ENCODE data around the gene NIPSNAP3A. TPM values are rescaled to one million over a fixed set of nuclear protein-coding genes. Genes with fewer than 3 reads are reported as not detected.
A peak's percentile ranks its signal among the peaks of the same experiment; 100 is the strongest.
"Not testable (repeated sequence)": the region's sequence is repeated elsewhere in the genome, so short reads cannot be mapped to it uniquely, and the experiment has no call there.

The NIPSNAP3A gene
- polyA plus RNA-seq (2013), result 15.4 and 15.6 TPM in 2 replicates

DNA sequence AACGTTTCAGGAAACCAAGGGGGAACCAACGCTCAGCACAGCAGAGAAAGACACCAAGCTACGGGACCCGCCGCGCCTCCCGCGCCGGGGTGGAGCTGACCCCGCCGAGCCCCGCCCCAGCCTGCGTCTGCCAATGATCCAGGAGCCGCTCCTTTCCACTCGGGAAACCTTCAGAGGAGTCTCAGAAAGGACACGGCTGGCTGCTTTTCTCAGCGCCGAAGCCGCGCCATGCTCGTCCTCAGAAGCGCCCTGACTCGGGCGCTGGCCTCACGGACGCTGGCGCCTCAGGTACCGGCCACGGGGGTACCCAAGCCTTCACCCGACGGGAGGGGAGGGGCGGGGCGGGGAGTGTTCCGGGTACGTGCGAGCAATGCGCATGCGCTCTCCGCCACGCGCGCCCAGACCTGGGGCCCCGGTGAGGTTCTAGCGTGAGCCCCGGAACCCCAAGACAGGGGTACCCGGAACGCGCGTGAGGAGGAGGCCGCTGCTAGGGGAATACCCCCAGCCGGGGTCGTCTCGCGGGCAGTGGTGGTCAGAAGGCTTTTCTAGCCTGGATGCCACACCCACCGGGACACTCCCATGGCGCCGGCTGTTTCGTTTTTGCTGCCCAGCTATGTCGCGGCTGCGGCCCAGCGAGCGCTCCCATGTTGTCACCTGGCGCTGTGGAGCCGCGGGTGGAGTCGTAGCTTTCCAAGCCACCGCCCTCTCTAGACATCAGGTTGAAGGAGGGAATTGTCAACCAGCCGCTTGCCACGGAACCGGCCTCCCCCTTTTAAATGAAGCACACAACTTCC lies at the start of gene NIPSNAP3A:
NIPSNAP3A (plus strand) TSS at position 119 of the 794 bp plus-strand sequence; CDS start at position 229, 110 bp downstream.
- Histone ChIP-seq H3K9ac (ENCODE audit: low read length) (peak within 1 kb of the TSS; percentile 84), H3K18ac (ENCODE audit: low read length) (peak within 1 kb of the TSS; percentile 81), H3K9me3 (ENCODE audit: insufficient read depth, low read depth, low read length) (no peaks in the 10 kb centered on the region), H3K27ac (ENCODE audit: low read depth, low read length) (peak within 1 kb of the TSS; percentile 77), H3K4me1 (ENCODE audit: control insufficient read depth in 1 of 2, insufficient read depth in 2 of 2, low read length in 2 of 2) (no peaks in the 10 kb centered on the region), H2AFZ (ENCODE audit: insufficient read depth, low read length, poor library complexity) (peak within 1 kb of the TSS; percentile 95), H3K36me3 (ENCODE audit: control insufficient read depth in 1 of 2, insufficient read depth in 2 of 2, low read length in 2 of 2) (no peaks in the 10 kb centered on the region), H3K79me1 (ENCODE audit: low read length) (peaks cover 9% of the 10 kb centered on the region), H3K4me2 (ENCODE audit: low read length) (peak within 1 kb of the TSS; percentile 74), H3K4ac (ENCODE audit: low read depth, low read length) (peak within 1 kb of the TSS; percentile 68), H4K8ac (ENCODE audit: low read depth, low read length) (peak within 1 kb of the TSS; percentile 96), H3K4me3 (ENCODE audit: low read depth, low read length) (peak within 1 kb of the TSS; percentile 92), H3K23ac (ENCODE audit: low read length) (no peak within 1 kb of the TSS), H4K12ac (ENCODE audit: low read depth, low read length) (peak within 1 kb of the TSS; percentile 89), H2BK120ac (ENCODE audit: insufficient read depth, low read length, poor library complexity) (peak within 1 kb of the TSS; percentile 78), H4K91ac (ENCODE audit: low read depth, low read length) (peak within 1 kb of the TSS; percentile 84), H2BK5ac (ENCODE audit: low read depth, low read length, poor library complexity) (peak within 1 kb of the TSS; percentile 89), H2AK5ac (ENCODE audit: low read length) (no peak within 1 kb of the TSS), H3K27me3 (ENCODE audit: insufficient read depth, low read length) (no peaks in the 10 kb centered on the region), H3K14ac (ENCODE audit: low read length) (peak within 1 kb of the TSS; percentile 92), H3K79me2 (ENCODE audit: control insufficient read depth, insufficient read depth, low read length, poor library complexity) (peaks cover 6% of the 10 kb centered on the region), H2BK12ac (ENCODE audit: low read length) (peak within 1 kb of the TSS; percentile 72)
- no CpG with 5 or more reads among the region's 71 CpGs for WGBS (ENCODE audit: extremely low coverage, insufficient coverage, insufficient read length)
- DNase-seq, result peak; percentile 76 to 82

DNA sequence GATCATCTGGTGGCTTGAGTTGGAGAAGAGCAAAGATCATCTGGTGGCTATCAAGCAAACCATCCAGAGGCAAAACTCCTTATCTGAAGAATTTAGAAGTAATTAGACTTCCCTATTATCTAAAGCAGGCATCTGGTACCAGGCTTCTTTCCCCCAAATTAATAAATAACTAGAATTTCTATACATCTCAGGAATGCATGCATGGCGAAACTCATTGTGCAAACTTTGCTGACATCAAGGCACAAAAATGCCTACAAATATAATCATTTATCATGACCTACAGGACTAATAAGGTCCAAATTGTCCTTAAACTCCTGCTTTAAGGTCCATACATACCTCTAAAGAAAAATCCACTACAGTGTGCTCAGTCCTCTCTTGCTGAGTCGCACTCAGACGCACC lies 47.2 kb upstream of the NIPSNAP3A start:
- Histone ChIP-seq H2AFZ (ENCODE audit: insufficient read depth, low read length, poor library complexity) (no peak overlapping the region), H3K27ac (ENCODE audit: low read depth, low read length) (no peak overlapping the region), H3K9me3 (ENCODE audit: insufficient read depth, low read depth, low read length) (no peaks in the 10 kb centered on the region), H3K14ac (ENCODE audit: low read length) (no peak overlapping the region), H3K79me1 (ENCODE audit: low read length) (no peaks in the 10 kb centered on the region), H3K4me1 (ENCODE audit: control insufficient read depth in 1 of 2, insufficient read depth in 2 of 2, low read length in 2 of 2) (no peaks in the 10 kb centered on the region), H2AK5ac (ENCODE audit: low read length) (no peak overlapping the region), H4K8ac (ENCODE audit: low read depth, low read length) (no peak overlapping the region), H3K4me3 (ENCODE audit: low read depth, low read length) (no peak overlapping the region), H2BK12ac (ENCODE audit: low read length) (no peak overlapping the region), H3K4me2 (ENCODE audit: low read length) (no peak overlapping the region), H3K23ac (ENCODE audit: low read length) (no peak overlapping the region), H2BK5ac (ENCODE audit: low read depth, low read length, poor library complexity) (no peak overlapping the region), H4K12ac (ENCODE audit: low read depth, low read length) (no peak overlapping the region), H2BK120ac (ENCODE audit: insufficient read depth, low read length, poor library complexity) (no peak overlapping the region), H3K4ac (ENCODE audit: low read depth, low read length) (no peak overlapping the region), H3K36me3 (ENCODE audit: control insufficient read depth in 1 of 2, insufficient read depth in 2 of 2, low read length in 2 of 2) (no peaks in the 10 kb centered on the region), H3K27me3 (ENCODE audit: insufficient read depth, low read length) (no peaks in the 10 kb centered on the region), H3K9ac (ENCODE audit: low read length) (no peak overlapping the region), H3K79me2 (ENCODE audit: control insufficient read depth, insufficient read depth, low read length, poor library complexity) (no peaks in the 10 kb centered on the region), H3K18ac (ENCODE audit: low read length) (no peak overlapping the region), H4K91ac (ENCODE audit: low read depth, low read length) (no peak overlapping the region)
- peak; percentile 69 to 92 for DNase-seq
- no CpG with 5 or more reads among the region's 3 CpGs for WGBS (ENCODE audit: extremely low coverage, insufficient coverage, insufficient read length)

DNA sequence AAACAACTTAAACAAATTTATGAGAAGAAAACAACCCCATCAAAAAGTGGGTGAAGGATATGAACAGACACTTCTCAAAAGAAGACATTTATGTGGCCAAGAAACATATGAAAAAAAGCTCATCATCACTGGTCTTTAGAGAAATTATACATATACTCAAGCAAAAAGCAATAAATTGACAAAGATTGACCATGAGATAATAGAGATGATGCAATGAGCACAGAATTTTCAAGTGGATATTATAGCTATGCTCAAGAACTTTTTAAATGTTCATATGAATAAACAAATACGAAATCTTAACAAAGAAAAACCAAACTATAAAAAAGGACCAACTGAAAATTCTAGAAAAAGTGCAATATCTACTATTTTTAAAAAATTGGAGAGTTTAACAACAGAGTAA lies 38.7 kb upstream of the NIPSNAP3A start:
- H2AK5ac ChIP-seq (ENCODE audit: low read length); H2BK5ac ChIP-seq (ENCODE audit: low read depth, low read length, poor library complexity); H3K79me1 ChIP-seq (ENCODE audit: low read length); H3K23ac ChIP-seq (ENCODE audit: low read length); DNase-seq; H3K4ac ChIP-seq (ENCODE audit: low read depth, low read length); H3K4me3 ChIP-seq (ENCODE audit: low read depth, low read length); H3K9ac ChIP-seq (ENCODE audit: low read length); H4K12ac ChIP-seq (ENCODE audit: low read depth, low read length); H3K36me3 ChIP-seq (ENCODE audit: control insufficient read depth in 1 of 2, insufficient read depth in 2 of 2, low read length in 2 of 2); H3K14ac ChIP-seq (ENCODE audit: low read length); H3K4me2 ChIP-seq (ENCODE audit: low read length); H2AFZ ChIP-seq (ENCODE audit: insufficient read depth, low read length, poor library complexity); H3K18ac ChIP-seq (ENCODE audit: low read length); H4K8ac ChIP-seq (ENCODE audit: low read depth, low read length); H3K27me3 ChIP-seq (ENCODE audit: insufficient read depth, low read length); H3K27ac ChIP-seq (ENCODE audit: low read depth, low read length); H3K4me1 ChIP-seq (ENCODE audit: control insufficient read depth in 1 of 2, insufficient read depth in 2 of 2, low read length in 2 of 2); H2BK120ac ChIP-seq (ENCODE audit: insufficient read depth, low read length, poor library complexity); H4K91ac ChIP-seq (ENCODE audit: low read depth, low read length); H3K79me2 ChIP-seq (ENCODE audit: control insufficient read depth, insufficient read depth, low read length, poor library complexity); H3K9me3 ChIP-seq (ENCODE audit: insufficient read depth, low read depth, low read length); H2BK12ac ChIP-seq (ENCODE audit: low read length): not testable (repeated sequence)
- no CpG with 5 or more reads among the region's 1 CpG for WGBS (ENCODE audit: extremely low coverage, insufficient coverage, insufficient read length)

- Histone ChIP-seq H3K9me3 (ENCODE audit: insufficient read depth, low read depth, low read length) (no peaks in the 10 kb centered on the region), H3K4ac (ENCODE audit: low read depth, low read length) (no peak overlapping the region), H3K4me1 (ENCODE audit: control insufficient read depth in 1 of 2, insufficient read depth in 2 of 2, low read length in 2 of 2) (no peaks in the 10 kb centered on the region), H3K4me3 (ENCODE audit: low read depth, low read length) (no peak overlapping the region), H3K4me2 (ENCODE audit: low read length) (no peak overlapping the region), H2BK12ac (ENCODE audit: low read length) (no peak overlapping the region), H3K27ac (ENCODE audit: low read depth, low read length) (no peak overlapping the region), H4K12ac (ENCODE audit: low read depth, low read length) (no peak overlapping the region), H3K36me3 (ENCODE audit: control insufficient read depth in 1 of 2, insufficient read depth in 2 of 2, low read length in 2 of 2) (no peaks in the 10 kb centered on the region), H2AK5ac (ENCODE audit: low read length) (no peak overlapping the region), H3K79me1 (ENCODE audit: low read length) (no peaks in the 10 kb centered on the region), H4K8ac (ENCODE audit: low read depth, low read length) (no peak overlapping the region), H2BK5ac (ENCODE audit: low read depth, low read length, poor library complexity) (no peak overlapping the region), H3K27me3 (ENCODE audit: insufficient read depth, low read length) (no peaks in the 10 kb centered on the region), H2AFZ (ENCODE audit: insufficient read depth, low read length, poor library complexity) (no peak overlapping the region), H3K14ac (ENCODE audit: low read length) (no peak overlapping the region), H3K9ac (ENCODE audit: low read length) (no peak overlapping the region), H4K91ac (ENCODE audit: low read depth, low read length) (no peak overlapping the region), H3K79me2 (ENCODE audit: control insufficient read depth, insufficient read depth, low read length, poor library complexity) (no peaks in the 10 kb centered on the region), H3K23ac (ENCODE audit: low read length) (no peak overlapping the region), H2BK120ac (ENCODE audit: insufficient read depth, low read length, poor library complexity) (no peak overlapping the region), H3K18ac (ENCODE audit: low read length) (no peak overlapping the region)
- WGBS (ENCODE audit: extremely low coverage, insufficient coverage, insufficient read length), result no CpG with 5 or more reads among the region's 4 CpGs
- no peak for DNase-seq
Measured at GRCh38 chr9:104711604-104712003, 35.9 kb upstream of the NIPSNAP3A start.
